LNCAP (cell line): Measurements from ENCODE around the gene GNAQ.

Experiments used
- CTCF ChIP-seq: fragments of 450-650 bp; IDR thresholded peaks from 2 replicates; pipeline ENCODE4 v1.5.1; 2017; ENCODE audit warnings: mild to moderate bottlenecking

GNAQ gene

GRCh38 chr9:77966718-77967117 is 64.9 kb downstream of the GNAQ start:
- TF ChIP-seq CTCF, result no peak

DNA sequence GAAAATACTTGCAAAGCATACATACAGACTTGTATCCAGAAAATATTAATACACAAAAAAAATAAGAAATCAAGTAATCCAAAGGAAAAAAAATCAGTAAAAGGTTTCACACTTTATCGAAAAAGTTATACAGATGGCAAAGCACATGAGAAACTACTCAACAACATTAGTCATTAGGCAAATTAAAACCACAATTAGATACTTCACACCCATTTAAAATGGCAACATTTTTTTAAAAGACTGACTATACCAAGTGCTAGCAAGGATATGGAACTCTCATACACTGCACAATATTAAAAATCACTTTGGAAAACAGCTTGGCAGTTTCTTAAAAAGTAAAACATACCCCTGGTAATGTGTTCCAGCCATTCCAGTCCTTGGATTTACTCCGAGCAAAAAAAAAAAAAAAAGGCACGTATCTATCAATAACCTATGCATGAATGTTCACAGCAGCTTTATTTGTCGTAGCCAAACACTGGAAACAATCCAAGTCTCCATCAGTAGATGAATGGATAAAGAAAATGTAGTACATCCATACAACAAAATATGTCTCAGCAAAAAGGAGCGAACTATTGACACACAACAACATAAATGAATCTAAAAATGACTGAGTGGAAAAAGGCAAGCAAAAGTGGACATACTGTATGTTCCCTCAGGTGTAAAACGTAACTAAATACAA is 66.0 kb downstream of the GNAQ start:
- no peak for TF ChIP-seq CTCF

GRCh38 chr9:77964258-77964657 is 67.4 kb downstream of the GNAQ start:
- TF ChIP-seq CTCF, result no peak

DNA sequence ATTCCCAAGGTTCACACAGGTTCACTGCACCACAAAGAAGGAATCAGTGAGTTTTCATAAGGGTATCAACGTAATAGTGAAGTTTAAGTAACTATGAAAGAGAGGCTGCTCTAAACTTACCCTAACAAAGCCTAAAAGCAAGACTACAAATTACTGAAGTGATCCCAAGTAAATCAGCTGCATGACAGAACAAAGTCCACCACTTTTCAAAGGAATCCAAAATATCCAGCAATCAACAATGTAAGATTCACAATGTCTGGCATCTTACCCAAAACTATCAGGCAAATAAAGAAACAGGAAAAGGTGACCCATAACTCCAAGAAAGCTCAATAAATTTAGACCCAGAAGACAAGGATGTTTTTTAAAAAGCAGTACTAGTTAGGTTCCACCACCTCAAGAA is 70.1 kb downstream of the GNAQ start:
- TF ChIP-seq CTCF, result no peak

GRCh38 chr9:77960356-77961153 is 71.1 kb downstream of the GNAQ start:
- TF ChIP-seq CTCF, result no peak

DNA sequence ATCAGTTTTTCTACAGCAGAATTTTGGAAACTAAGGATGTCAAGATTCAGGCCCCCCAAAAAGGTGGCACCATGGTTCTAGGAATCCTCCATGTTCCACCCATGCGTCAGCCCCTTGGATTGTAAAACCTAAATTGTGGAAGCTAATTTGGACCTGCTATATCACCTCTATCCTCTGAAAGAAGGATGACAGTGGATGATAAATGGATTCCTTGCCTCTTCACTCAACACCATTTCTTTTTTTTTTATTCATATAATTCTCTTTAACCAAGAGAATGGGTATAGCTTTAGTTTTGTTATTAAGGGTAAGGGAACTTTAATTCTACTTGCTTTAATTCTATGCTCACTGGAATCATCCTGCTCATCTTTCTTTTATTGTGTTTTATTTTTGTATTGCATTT is 71.8 kb downstream of the GNAQ start:
- TF ChIP-seq CTCF, result no peak

- no peak for TF ChIP-seq CTCF
Observed at GRCh38 chr9:77957652-77958051, 74.0 kb downstream of the GNAQ start.
